Gastroesophageal sphincter (tissue), 3 donors: ENCODE measurements around the gene PINK1.

ENCODE experiments used
- POLR2A ChIP-seq, 2 donors: fragments of 450-650 bp; IDR thresholded peaks; one replicate each; pipeline ENCODE4 v1.6.1; 2017; ENCODE audit warnings: antibody characterized with exemption in 2 of 2, mild to moderate bottlenecking in 2 of 2, moderate library complexity in 1 of 2
- POLR2AphosphoS5 ChIP-seq: sonication (generic); formaldehyde crosslinking; IDR thresholded peaks from one replicate; pipeline ENCODE4 v1.6.1; 2017; ENCODE audit warnings: antibody characterized with exemption
- TF ChIP-seq, protein P1 (sequence below), 4 experiments: fragments of 200-600 bp in 2 of 4; fragments of 450-650 bp in 2 of 4; sonication (generic) in 1 of 4; IDR thresholded peaks; one replicate each; pipeline ENCODE4 v1.5.1; 2017 to 2019; ENCODE audit warnings: antibody characterized with exemption in 4 of 4, mild to moderate bottlenecking in 2 of 4, moderate library complexity in 2 of 4

- TF ChIP-seq POLR2A (IDR thresholded peaks at IDR 0.05): no peak
- TF ChIP-seq, protein P1, sequence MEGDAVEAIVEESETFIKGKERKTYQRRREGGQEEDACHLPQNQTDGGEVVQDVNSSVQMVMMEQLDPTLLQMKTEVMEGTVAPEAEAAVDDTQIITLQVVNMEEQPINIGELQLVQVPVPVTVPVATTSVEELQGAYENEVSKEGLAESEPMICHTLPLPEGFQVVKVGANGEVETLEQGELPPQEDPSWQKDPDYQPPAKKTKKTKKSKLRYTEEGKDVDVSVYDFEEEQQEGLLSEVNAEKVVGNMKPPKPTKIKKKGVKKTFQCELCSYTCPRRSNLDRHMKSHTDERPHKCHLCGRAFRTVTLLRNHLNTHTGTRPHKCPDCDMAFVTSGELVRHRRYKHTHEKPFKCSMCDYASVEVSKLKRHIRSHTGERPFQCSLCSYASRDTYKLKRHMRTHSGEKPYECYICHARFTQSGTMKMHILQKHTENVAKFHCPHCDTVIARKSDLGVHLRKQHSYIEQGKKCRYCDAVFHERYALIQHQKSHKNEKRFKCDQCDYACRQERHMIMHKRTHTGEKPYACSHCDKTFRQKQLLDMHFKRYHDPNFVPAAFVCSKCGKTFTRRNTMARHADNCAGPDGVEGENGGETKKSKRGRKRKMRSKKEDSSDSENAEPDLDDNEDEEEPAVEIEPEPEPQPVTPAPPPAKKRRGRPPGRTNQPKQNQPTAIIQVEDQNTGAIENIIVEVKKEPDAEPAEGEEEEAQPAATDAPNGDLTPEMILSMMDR (IDR thresholded peaks at IDR 0.05): no peak
- TF ChIP-seq POLR2AphosphoS5: no peak
Measured at GRCh38 chr1:20658166-20658915, 25.1 kb downstream of the PINK1 start.
